ENCODE data around the gene SOX5.

The SOX5 gene

DNA sequence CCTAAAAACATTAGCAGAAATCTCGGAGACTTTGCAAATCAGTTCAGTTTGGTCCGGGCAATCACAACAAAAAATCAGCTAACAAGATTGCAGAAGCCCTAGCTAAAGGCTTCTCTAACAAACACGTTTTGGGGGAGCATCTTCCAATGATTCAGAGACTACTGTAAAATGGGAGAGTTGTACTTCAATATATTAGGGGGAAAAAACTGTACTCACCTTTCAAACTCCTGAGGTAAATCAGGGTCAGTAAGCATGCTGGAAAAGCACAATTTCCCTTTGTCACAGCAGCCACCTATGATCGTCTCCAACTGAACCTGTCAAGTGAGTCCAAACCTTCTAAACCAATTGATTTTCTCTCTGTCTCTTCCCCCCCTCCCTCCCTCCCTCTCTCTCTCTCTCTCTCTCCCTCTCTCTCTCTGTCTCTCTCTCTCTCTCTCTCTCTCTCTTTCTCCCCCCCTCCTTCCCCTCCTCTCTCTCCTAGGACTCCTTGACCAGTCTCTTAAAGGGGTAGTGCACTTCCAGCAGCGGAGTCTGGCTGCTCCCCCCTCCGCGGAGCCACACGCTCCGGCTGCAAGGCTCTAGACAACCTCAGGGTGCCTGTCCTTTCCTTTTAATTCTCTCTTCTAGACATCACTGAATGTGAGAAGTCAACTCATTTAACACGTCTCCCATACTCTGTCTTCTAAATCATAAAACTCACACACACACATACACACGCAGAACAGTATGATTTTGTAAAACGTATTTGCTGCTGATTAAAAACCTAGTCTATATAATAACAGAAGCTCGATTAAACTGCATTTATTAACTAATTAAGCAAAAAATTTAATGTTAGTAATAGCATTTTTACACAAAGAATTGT is at the start of gene SOX5:
Gene SOX5, minus strand, starts transcription at position 323 of the 862 bp plus-strand sequence. Its CDS starts 69 bp downstream, at position 254.
- DNase-seq = no peak

DNA sequence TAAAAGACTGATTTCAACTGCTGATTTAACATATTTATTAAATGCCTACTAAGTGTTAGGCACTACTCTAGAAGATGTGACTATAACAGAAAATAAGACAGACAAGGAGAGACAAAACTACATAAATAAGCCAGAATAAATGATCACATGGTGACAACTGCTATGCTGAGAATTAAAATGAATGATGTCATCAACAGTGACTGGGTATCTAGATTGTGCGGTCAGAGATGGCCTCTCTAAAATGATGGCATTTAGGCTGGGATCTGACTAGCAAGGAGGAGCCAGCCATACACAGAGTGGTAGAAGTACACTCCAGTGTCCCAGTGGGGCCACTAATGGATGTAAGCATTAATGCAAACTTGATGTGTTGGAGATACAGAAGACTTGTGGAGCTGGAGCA is 37.6 kb upstream of the SOX5 start:
- no peak for DNase-seq

DNA sequence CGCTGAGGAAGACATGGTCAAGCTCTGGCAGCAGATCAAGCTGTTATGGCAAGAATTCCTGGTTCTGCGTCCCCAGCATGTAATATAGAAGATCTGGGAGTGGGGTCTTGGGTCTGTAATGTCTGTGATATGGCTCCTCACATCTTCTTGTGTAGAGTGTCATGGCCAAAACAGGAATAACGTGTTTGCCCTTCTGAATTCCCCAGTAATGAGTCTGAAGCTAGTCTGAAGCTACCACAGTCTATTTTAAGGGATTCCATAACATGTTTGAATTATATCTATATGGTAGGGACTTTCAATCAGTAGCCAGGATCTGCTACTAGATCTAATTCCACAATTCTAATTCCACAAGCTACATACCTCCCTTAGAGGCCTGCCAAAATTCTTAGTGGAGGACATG is 31.4 kb upstream of the SOX5 start:
- DNase-seq = no peak

DNA sequence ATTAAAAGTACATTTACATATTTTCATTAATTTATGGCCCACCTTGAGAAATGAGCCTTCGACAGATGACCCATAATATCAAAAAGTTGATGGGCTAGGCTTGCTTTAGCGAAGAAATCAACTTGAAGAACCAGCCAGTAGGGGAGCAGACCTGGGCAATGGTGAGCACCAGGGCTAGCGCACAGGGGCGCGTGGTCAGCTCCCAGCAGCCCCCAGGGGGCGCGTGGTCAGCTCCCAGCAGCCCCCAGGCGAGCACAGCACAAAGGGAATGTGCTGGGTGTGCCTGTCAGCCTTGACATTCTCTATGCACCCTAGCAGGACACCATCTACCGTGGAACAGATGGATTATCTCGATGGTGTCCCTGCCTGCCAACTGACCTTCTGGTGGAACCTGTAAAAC is 15.3 kb upstream of the SOX5 start:
- DNase-seq = no peak

DNA sequence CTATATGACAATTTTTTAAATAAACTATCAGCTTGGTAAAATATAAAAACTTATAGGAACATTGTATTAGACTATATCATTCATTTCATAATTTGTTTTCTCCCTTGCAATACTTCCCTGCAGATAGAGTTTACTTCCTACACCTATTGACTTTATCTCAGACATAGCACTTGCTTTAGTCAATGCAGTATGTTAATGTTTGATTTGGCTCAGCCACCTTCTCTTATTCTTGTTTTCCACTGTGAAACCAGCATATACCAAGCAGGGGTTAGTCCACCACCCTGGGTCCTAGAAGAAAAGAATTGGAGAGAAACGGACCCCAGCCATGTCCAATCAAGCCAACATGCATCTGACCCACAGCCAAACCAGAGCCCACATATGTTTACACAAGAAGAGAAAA is 10.4 kb upstream of the SOX5 start:
- DNase-seq = no peak

DNA sequence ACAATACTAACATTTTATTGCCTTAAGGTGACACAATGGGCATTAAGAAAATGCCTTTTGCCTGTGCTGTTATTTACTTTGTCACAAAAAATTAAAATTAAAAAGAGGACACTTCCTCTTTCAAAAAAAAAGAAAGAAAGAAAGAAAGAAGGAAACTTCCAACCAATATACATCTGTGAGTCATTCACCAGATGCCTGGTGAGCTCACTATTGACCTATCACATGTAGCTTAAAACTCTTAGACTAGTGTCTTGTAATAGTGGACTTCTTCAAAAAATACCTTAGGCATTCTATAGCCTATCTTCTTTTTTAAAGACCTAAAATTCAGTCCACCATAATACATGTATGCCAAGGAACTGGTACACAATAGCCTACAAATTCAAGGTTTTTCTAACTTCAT is 4.9 kb upstream of the SOX5 start:
- DNase-seq = no peak

DNA sequence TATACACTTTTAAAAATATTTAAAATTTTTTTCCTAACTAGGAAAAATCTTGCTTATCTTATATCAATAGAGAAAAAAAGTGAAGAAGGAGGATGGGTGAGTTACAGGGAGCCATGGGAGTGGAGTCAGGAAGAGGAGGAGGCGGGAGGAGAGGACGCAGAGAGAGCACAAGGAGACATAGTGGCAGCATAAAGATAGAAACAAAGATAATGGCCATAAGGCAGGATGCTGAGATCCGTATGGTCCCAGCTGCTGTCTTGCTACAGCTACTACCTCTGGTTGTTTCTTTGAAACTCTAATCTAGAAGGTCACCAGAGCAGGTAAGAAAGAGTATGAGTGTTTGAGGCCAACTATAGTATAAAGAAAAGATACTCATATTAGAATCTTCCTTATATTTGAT is 2.6 kb upstream of the SOX5 start:
- DNase-seq = no peak

DNA sequence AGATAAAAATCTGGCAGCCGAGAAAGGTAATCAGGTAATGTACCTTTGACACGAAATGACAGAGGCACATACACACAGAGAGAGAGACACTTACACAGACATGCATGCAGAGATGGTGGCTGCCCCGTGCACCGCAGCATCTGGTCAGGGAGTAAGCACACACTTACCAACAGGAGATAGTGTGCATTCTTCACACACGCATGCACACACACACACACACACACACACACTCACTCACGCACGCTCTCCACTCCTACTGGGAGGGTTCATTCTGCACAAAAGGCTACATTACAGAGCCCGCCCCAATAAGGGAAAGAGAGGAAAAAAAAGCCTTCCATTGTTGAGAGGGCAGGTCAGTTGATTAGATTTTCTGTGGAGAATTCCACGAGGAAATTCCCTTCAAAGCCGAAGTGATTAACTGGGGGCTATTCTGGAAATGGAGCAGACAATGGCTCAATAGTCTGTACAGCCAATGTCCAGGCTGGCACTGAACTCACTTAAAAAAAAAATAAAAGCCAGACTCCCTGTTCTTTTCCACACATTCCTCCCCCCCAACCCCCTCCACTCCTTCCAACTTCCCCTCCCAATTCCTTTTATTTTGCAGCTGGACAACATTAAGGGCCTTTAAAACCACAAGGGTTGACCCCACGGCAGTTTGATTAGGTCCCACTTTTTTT is 1.4 kb upstream of the SOX5 start:
- no peak for DNase-seq

DNA sequence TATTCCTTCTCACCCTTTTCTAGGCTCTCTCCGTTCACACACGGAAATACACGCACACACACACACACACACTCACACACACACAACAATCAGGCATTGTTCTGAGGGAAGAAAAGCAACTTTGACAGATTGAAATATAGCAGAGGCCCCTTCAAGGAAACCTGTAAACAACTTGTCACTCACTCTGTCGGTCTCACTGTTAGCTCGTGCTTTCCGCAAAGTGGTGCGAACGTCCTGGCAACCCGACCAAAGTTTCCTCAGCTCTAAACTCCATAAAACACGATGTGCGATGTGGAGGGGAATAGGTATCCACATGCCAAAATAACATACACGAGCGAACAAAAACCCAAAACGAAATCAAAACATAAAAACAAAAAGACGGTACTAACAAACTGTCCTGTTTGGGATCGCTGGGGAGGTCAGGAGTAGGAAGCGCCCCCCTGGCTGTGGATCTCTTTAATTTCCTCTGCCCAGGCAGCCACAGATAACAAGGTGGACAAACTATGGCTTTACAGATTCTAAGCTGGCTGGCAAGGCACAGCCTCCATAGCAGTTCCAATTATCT is 822 bp upstream of the SOX5 start:
- DNase-seq = no peak

DNA sequence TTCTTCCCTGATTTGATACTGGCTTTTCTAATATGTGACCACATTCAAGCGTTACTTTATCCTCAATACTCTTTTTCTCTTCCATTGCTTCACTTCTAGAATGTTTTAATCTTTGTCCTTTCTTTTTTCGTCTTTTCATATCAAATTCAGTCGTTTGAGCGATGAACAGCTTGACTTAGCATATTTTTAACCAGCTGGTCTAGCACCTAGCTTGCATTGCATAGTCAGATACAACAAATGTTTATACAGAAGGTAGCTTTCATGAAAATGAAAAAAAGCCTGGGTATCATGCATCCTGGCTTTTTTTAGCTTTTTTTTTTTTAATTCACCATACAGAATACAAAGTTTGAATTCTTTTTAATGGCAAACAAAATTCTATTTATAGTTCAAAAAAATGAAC is 1.2 kb downstream of the SOX5 start:
- no peak for DNase-seq

DNA sequence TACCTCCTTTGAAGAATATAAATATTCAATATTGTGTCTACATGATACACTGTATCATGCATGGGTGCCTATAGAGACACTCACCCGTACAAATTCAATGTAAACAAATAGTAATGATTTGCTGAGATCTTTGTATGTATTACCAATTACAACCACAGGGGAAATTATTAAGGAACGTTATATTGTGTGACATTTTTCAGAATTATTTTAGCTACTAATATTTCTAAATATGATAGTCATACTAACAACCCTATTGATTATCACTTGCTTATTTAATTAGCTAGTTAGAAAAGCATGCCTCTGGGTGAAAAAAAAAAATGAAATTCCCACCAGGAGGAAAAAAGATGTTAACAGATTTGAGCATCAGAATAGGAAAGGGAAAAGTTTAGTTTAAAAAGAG is 2.1 kb downstream of the SOX5 start:
- no peak for DNase-seq

DNA sequence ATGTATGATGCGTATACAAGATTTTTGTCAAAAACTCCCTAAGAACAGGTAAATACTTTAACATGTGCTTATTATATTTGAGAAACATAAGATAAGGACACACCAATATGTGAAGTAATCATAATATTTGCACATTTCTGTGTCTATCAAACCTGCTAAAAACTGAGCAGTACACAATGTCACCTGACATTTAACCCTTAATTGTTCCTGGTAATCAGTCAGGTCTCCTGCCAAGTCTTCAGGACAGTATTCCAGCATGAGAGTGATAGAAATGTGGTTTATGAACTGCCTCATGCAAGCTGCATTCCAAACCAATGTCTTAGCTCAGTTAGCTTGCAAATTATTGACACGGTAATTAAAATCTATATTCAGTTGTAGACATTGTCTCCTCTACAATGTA is 4.2 kb downstream of the SOX5 start:
- no peak for DNase-seq

DNA sequence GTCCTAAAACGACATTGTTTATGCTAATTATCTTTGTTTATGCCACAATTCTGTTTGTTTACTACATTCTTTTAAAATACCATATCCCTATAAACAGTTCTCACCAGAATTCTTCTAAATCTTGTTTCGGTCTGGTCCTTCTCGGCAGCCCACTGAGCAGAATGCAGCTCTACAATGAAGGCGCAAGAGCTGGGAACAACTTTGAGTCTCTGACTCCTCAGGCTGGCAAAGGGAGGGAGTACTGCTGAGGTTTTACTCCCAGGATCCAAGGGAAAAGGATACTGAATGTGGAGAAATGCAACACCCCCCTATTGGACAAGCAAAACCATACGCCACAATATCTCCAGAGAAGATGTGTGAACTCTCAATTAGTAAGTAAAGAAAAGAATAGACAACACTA is 5.4 kb downstream of the SOX5 start:
- DNase-seq = no peak

DNA sequence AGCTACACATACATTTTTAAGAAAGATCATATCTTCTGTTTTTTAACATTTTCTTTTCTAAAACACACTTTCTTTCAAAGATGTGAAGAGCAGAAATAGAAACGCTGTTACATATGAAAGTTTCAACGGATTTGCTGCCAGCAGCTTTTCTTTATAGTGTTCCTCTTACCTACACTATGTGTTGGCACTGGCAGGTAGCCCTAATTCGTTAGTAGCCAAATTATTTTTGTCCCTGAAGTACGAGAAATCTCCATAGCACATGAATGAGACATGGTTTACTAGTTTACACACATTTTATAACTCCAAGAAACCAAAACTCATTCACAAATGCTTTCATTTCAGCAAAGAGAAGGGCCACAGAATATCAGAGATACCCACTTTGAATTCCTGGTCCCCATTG is 6.6 kb downstream of the SOX5 start:
- DNase-seq = no peak

DNA sequence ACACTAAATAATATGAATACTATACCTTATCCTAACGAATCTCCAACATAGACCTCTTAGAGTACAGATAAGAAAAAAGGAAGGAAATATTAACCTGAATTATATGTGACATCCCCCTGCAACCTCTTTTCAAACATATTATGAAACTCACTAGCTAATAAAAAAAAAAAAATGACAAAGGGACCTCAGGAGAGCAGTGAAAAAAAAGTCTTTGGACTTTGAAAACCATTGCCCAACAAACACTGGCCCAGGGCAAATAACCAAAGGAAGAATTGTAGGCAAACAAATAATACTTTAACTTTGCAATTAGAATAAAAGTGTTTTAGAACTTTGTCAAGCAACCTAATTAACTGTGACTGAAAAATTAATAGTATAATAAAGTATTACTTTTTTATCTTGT is 7.7 kb downstream of the SOX5 start:
- DNase-seq = no peak

DNA sequence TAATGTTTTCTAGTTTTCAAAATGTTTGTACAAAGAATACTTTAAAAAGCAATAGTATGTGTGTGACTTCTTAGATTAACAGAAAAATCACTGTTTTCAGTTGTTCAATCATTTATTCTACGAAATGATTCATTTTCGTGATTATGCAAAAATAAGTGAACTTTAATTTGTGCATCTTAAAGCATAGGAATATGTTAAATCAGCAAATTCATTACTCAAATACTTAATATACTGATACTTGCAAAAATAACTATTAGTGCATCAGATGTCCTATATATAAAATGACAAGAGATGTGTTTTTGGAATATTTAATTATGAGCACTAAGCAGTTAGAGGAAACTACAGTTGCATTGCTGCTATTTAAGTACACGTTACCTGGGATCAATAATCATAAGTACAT is 11.0 kb downstream of the SOX5 start:
- no peak for DNase-seq

DNA sequence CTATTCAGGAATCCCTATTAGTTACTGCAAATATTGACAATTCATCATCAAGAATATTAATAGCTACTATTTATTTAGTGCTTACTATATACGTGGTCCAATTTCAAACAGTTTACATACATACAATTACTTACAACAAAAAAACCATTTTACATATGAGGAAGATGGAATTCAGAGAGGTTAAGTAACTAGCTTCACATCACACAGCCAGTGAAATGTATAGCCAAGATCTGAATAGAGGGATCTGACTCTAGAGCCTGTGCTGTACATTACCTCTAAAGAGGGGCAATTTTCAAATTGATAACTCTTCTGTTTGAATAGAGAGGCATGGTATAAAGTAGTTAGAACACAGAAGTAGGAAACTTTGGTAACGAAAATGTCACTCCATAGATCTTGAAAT is 18.3 kb downstream of the SOX5 start:
- no peak for DNase-seq

DNA sequence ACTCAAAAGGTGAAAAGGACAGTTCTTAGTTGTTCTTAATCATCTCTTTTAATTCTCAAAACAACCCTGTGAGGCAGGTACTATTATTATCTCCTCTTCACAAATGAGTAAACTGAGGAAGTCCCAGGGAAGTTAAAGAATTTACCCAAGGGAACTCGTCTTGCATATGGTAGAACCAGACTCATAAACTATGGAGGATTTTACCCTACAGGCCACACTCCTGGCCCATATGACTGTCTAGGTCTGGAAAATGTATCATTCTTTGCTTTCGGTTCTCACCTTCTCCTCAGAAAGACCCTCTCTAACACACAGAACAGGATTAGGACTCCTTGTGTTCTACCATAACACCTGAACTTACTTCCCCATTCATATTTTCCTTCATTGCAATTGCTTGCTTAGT is 18.9 kb downstream of the SOX5 start:
- DNase-seq = no peak

DNA sequence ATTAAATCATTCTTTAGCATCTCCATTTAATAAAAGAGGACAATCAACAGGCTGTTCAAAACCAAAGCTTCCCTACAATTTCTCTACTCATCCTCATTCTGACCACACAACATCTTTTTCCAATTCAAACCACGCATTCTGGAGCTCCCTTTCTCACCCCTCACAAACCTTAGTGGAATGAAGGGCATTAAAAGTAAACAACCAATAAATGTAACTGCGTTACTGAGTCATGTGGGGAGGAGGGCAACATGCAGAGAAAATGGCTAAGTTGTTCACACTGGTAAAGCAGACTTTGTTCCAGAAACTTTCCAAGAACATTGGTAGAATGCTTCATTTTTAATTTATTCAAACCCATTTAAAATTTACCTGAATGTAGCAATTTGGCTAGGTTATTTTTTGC is 19.6 kb downstream of the SOX5 start:
- no peak for DNase-seq

DNA sequence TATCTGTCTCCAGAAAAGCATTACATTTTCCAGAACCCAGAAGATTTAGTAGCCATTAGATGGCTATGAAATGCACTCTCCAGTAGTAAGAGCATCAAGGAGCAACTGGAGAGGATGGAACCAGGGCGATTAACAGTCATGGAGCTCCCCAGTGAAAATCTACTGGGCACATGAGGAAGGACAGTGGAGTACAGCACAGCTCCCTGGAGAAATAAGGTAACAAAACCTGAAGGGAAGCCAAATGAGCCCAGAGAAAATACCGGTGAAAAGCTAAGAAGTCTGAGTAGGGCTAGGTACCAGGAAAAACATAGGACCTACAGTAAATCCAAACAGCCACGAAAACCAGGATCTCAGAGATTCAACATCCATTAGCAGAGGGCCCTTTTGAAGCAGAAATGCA is 21.6 kb downstream of the SOX5 start:
- no peak for DNase-seq

DNA sequence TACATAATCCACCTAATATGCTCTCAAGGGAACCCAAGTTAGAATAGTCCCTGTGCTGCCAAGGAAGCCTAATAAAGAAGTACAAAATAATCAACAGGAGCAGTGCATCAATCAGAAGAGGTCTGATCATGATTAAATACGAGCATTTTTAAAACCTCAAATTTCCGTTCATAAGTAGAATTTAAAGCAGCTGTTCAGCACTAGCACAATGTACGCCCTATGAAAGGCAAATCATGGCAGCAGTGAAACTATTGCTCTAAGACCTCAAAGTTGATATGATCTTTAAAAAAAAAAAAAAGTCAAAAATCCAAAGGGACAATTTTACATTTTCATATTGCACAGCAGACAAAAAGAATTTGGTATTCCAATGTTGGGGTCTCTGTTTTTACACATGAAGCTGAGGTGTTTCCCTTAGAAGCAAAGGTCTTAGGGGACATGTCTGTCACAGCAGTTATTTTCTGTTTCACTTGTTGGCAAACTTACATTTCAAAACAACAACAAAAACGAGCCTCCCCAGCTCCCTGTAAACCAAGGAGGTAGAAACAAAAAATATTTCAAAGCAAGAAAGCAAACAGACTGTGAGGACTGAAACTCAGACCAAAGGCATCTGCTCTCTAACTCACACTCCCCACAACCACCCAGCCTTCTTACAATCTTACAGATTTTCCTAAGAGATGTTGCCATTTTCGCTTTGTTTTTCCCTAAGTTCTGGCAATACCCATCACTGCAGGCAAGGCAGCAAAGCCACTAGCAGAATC is 28.2 kb downstream of the SOX5 start:
- no peak for DNase-seq

DNA sequence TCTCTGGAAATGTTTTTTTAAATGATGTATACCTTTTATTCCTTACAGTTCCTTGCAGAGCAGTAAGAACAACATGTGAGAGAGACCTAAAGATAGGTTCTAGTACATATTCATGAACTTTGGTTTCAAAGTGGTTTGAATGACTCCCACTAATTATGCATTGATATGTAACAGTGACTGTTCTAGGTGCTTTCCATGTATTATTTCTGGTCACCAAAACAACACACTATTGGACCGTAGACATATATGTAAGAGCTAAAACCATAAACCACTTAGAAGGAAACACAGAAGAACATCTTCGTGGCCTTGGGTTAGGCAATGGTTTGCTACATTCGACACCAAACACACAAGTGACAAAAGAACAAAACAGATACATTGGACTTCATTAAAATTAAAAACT is 37.9 kb downstream of the SOX5 start:
- no peak for DNase-seq

DNA sequence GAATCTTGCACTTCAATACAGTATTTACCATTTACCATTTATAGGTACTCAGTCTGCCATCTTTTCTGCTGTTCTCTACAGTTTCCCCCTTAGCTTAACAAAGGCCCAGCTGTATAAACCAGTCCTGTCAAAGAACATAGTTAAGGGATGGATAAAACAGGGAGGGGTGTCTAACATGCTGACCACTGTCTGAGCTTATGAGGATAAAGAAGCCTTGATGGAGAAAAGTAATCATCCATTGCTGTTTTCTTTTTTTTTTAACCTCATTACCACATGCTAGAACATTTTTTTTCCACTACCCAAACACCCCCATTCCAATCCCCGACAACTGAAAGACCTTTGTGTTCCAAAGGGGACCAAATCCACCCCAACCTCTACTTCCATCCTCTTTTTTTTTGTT is 39.9 kb downstream of the SOX5 start:
- DNase-seq = no peak

DNA sequence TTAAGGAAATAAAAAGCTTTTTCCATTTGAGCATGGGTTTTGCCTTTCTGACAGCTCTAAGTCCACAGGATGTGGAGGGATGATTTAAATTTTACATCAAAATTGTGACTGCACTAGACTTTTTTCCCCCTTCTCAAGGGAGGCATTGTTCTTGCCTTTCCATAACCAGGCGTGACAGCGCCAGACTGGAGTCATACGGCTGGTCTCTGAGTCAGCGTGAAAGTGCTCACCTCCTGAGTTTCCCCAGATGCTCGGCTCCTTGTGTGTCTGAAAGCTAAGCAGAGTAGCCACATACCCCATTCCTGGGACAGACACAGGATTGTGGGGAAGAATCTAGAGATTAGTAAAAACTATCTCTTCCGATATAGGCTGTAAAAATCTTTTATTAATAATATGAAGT is 43.1 kb downstream of the SOX5 start:
- no peak for DNase-seq

Data from activated CD4-positive, CD25-positive, alpha-beta regulatory T cell treated with anti-CD3 and anti-CD28 coated beads, Interleukin-2, amount 50 U/mL, for 72 hours (primary cell).